Myometrial cell (primary cell): ENCODE results near the gene FCGR3B. TPM values are rescaled to one million over a fixed set of nuclear protein-coding genes. Genes with fewer than 3 reads are reported as not detected.

Experiments used
- total RNA-seq: library from RNA; depleted of rRNA; stranded (reverse); fragments of >200 nt; gene quantifications from 2 replicates; pipeline ENCODE4 v1.2.3, GENCODE V29; 2015

FCGR3B gene
- total RNA-seq, result not detected in 2 replicates

DNA sequence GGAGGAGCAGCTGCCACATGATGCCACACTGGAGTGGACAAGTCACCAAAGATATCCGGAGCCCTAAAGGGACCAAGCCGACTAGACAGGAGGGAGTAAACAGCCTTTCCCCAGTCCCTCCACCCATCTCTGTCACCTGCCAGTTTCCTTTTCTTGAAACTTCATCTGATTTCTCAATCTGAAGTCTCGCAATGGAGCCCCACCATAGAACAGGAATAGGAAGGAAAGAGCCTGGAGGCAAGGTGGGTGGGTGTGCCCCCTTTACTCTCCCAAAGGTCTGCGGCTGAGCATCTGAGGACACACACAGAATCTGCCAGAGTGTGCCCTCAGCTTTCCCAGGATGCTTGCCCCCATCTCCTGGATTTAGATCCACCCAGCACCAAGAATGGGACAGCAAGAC lies at the start of gene FCGR3B:
TSS of gene FCGR3B (minus strand) at position 101 of the 400 bp plus-strand sequence. CDS start at position 19, 82 bp downstream.

GRCh38 chr1:161662684-161663339 lies 31.8 kb upstream of the FCGR3B start, which contains the start of gene FCGR2B:
TSS of gene FCGR2B (plus strand) at chr1:161663143. CDS start at chr1:161663242, 99 bp downstream.

Other genes with a start within 250 kb of the FCGR3B start
- gene FCGR2A, start 125.7 kb downstream of the FCGR3B start, total RNA-seq, result 0.86 and 2.1 TPM in 2 replicates
- under 0.01 TPM in 1 of 2 replicates, not detected in the other for gene HSPA6, start 106.6 kb downstream of the FCGR3B start, total RNA-seq
- gene FCGR3A, start 81.4 kb downstream of the FCGR3B start, total RNA-seq, result not detected in 2 replicates
- gene FCGR2B, start 32.0 kb upstream of the FCGR3B start, total RNA-seq, result not detected in 2 replicates
- 1.2 and 4.6 TPM in 2 replicates for gene FCRLA, start 76.1 kb upstream of the FCGR3B start, total RNA-seq
- gene FCRLB, start 90.4 kb upstream of the FCGR3B start, total RNA-seq, result 9.5 and 11.5 TPM in 2 replicates
- 19.9 and 37.9 TPM in 2 replicates for gene DUSP12, start 118.6 kb upstream of the FCGR3B start, total RNA-seq
- gene ATF6, start 135.1 kb upstream of the FCGR3B start, total RNA-seq, result 21.6 and 21.8 TPM in 2 replicates